ENCODE results near the gene CBR3.
A peak's percentile ranks its signal among the peaks of the same experiment; 100 is the strongest.

CBR3 gene

DNA sequence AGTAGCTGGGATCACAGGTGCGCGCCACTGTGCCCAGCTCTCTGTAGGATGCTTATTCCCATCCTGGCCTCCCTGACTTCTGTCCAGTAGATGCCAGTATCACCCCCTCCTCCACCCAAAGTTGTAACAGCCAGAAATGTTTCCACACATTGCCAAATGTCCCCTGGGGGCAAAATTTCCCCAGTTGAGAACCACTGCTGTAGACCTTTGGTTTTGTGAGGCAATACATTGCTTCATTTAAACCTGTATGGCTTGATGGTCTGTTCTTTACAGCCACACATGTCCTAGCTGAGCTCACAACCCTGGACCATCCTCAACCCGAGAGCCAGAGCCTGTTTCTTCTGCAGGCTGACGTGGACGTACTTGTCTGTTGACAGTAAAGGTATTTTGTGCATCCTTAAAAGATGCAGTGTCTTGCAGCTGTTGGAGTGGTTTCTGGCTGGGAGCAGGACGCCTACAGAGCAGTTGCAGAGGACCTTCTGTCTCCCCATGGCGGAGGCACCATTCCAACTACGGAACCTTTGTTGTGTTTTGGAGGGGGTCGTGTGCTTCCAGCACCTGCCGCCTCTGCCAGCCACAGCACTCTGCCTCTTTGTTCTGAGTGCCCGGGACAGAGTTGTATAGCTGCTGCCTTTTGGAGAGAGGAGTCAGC, 48.4 kb downstream of the CBR3 start:
- no peak for DNase-seq

GRCh38 chr21:36184545-36184944, 49.7 kb downstream of the CBR3 start:
- no peak for DNase-seq

DNA sequence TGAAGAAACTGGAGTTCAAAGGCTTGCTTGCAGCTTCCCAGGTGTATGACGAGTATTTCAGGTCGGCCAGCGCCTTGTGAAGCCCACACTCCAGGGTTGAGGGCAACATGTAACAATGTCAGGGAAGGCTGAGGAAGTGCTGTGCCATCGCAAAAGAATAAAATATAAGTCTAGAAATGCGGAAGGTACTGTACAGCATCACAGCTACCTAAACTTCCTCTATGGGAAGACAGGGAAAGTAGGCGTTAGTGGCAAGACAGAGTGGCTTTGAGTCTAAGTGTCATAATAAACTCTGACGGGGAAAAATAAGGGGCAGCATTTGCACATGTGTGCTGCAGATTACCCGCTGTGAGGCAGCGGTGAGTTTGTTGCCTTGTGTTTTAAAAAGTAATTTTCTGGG, 50.6 kb downstream of the CBR3 start:
- DNase-seq, result no peak

- DNase-seq, result no peak
Measured at GRCh38 chr21:36186081-36186480, 51.2 kb downstream of the CBR3 start.

DNA sequence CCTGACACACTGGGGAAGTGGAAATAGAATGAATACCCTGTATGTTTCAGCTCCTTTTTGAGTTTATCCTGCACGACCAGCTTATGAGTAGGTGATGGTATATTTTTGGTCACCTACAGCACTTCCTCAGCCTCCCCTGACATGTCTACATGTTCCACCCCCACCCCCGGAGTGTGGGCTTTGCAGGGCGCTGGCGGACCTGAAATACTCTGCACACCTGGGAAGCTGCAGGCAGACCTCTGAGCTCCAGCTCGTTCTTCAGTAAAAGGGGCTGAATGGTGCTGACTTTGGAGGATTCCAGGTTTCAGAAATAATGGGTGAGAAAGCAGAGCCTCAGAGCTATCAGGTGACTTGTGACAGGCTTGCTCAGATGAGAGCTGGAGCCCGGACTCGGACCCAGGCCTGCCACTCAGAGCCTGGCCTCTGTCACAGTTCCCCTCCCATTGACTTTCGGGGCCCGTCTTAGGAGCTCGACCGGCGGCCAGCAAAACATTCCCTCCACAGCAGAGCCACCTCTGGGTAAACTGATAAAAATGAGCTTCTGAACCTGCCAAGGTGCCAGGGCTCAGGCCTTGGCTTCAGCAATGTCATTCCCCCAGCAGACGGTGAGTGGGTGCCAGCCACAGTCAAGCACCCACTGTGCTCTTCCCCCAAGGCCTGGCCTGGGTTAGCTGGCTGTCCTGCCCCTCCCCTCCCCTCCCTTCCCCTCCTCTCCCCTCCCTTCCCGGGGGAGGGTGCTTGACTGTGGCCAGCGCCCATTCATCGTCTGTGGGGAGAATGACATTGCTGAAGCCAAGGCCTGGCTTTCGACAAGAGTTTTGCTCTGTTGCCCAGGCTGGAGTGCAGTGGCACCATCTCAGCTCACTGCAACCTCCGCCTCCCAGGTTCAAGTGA, 51.9 kb downstream of the CBR3 start:
- DNase-seq, result no peak

- peak in 2 of 58 donors; percentile 7 to 30 for DNase-seq
Measured at GRCh38 chr21:36188081-36188681, 53.3 kb downstream of the CBR3 start.

DNA sequence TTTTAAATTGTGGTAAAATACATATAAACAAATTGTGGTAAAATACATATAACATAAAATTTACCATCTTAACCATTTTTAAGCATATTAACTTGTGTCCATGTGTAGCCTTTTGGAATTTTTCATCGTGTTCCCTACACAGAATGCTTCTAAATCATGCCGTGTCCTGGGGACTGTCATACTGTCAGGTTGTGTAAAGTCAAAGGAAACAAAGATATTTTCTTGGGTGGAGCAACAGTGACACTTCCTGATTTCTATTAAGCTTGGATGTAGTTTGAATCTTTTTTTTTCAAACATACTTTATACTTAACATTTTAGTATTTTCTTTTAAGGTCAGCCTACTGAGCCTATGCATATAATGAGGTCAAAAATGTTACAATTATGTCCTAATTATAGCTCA, 54.1 kb downstream of the CBR3 start:
- DNase-seq, result no peak

- DNase-seq, result no peak
Measured at GRCh38 chr21:36190736-36191135, 55.9 kb downstream of the CBR3 start.

GRCh38 chr21:36193200-36193599, 58.3 kb downstream of the CBR3 start:
- no peak for DNase-seq

DNA sequence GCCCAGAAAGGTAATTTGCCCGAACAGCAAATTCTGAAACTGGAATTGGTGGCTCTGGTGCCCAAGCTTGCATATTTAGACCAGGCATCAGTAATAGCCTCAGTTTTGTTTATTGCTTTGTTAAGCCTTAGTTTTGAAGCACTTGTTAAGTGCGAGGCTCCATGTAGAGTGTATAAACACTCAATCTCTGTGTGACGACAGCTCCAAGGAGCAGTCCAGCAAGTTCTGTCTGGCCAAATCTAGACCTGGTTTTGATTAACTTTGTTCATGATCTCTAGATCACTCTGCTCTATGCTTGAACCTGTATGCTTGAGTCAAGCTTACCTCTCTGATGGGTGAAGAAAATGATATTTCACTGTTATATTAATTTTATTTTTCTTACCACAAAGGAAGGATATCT, 59.1 kb downstream of the CBR3 start:
- DNase-seq, result no peak

- no peak for DNase-seq
Measured at GRCh38 chr21:36195613-36196012, 60.7 kb downstream of the CBR3 start.
